Measurements from ENCODE around the gene PPP1R9B.

The PPP1R9B gene

DNA sequence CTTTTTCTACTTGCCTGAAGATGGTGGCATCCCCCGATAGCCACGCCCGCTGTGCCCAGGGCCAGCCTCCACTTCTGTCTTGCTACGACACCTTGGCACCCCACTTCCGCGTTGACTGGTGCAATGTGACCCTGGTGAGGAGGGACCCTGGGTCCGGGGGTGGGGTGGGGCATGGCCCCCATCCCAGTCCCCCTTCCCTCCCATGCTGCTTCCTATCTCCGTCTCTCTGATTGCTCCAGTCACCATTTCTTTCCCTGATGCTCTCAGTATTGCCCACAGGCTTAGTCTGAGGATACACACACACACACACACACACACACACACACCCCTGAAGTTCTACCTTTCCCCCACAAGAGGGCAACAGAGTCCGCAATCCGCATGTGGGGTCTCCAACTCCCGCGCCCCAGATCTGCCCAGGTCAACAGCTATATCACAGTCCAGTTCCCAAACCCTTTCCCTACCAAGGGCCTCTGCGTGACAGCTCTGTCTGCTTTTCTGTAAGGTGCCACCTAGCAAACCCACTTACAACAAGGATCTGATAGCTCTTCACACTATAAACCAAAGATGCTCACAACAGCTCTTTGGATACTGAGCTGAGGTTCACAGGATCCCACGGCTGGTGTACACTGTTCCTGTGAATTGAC, 18.8 kb upstream of the PPP1R9B start:
- TF ChIP-seq, protein P1, sequence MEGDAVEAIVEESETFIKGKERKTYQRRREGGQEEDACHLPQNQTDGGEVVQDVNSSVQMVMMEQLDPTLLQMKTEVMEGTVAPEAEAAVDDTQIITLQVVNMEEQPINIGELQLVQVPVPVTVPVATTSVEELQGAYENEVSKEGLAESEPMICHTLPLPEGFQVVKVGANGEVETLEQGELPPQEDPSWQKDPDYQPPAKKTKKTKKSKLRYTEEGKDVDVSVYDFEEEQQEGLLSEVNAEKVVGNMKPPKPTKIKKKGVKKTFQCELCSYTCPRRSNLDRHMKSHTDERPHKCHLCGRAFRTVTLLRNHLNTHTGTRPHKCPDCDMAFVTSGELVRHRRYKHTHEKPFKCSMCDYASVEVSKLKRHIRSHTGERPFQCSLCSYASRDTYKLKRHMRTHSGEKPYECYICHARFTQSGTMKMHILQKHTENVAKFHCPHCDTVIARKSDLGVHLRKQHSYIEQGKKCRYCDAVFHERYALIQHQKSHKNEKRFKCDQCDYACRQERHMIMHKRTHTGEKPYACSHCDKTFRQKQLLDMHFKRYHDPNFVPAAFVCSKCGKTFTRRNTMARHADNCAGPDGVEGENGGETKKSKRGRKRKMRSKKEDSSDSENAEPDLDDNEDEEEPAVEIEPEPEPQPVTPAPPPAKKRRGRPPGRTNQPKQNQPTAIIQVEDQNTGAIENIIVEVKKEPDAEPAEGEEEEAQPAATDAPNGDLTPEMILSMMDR (IDR thresholded peaks at IDR 0.05), result peak; percentile 77

DNA sequence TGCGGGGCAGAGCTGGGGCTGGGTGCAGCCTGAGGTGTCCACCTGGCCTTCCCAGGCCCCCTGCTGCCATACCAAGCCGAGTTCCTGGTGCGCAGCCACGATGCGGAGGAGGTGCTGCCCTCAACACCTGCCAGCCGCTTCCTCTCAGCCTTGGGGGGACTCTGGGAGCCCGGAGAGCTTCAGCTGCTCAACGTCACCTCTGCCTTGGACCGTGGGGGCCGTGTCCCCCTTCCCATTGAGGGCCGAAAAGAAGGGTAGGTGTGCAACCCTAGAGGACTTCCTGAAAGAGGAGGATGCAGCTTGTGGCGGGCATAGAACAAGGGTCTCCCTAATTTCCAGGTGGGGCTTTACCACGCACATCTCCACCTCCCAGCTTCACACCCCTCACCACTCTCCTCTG, 17.8 kb upstream of the PPP1R9B start:
- TF ChIP-seq, protein P1 (IDR thresholded peaks at IDR 0.05), result no peak

DNA sequence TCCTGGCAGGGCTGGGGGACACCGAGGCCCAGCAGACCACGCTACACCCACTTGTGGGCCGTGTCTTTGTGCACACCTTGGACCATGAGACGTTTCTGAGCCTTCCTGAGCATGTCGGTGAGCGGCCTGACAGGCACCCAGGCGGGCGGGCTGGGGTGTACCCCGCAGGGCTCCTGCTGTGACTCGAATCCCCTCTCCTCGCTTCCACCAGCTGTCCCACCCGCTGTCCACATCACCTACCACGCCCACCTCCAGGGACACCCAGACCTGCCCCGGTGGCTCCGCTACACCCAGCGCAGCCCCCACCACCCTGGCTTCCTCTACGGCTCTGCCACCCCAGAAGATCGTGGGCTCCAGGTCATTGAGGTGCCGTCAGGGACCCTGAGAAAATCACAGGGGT, 16.9 kb upstream of the PPP1R9B start:
- TF ChIP-seq, protein P1 (IDR thresholded peaks at IDR 0.05), result no peak

- TF ChIP-seq, protein P1 (IDR thresholded peaks at IDR 0.05), result no peak
These were observed 16.2 kb upstream of the PPP1R9B start for GRCh38 chr17:50166518-50167181.

- TF ChIP-seq, protein P1 (IDR thresholded peaks at IDR 0.05), result no peak
These were observed 15.5 kb upstream of the PPP1R9B start, which contains the start of gene SGCA for GRCh38 chr17:50165867-50166517. Gene SGCA, plus strand, starts transcription at chr17:50166005. Its CDS starts 36 bp downstream, at chr17:50166041.

DNA sequence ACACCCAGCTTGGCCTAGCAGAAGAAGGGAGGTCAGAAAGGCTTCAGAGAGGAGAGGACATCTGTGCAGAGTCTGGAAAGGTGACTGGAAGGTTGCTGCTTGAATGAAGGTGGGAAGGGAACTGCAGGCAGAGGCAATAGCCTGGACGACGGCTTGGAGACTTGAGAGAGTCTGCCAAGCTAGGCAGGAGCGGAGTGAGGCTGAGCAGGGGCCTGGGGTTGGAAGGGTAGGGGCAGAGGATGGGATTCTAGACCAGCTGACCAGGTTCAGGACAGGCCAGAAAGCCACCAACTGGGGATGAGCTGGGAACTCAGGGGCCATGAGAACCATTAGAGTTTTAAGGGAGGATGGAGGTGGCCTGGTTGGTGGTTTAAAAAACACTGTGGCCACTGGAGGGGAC, 15.0 kb upstream of the PPP1R9B start:
- TF ChIP-seq, protein P1 (IDR thresholded peaks at IDR 0.05), result no peak

DNA sequence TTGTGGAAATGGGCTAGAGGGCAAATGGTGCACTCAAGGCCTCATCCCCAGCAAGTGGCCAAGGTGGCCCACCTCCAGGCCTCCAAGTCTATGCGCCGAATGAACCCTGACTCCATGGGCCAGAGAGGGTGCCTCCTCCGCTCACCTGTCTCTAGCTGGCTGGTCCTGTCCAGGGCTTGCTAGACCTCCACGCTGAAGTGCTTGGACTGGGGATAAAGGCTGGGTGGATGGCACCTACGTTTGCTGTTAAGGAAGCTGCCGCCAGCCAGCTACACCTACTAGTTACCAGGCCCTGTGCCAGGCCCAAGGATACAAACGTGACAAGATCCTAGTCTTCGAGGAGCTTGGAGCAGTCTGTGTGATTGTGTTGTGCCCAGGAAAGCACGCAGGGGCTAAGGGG, 14.6 kb upstream of the PPP1R9B start:
- TF ChIP-seq, protein P1 (IDR thresholded peaks at IDR 0.05), result no peak

All from LNCAP (cell line).